Measurements from ENCODE around the gene NFKBIZ.
"Not testable (repeated sequence)": the region's sequence is repeated elsewhere in the genome, so short reads cannot be mapped to it uniquely, and the experiment has no call there.

DNA sequence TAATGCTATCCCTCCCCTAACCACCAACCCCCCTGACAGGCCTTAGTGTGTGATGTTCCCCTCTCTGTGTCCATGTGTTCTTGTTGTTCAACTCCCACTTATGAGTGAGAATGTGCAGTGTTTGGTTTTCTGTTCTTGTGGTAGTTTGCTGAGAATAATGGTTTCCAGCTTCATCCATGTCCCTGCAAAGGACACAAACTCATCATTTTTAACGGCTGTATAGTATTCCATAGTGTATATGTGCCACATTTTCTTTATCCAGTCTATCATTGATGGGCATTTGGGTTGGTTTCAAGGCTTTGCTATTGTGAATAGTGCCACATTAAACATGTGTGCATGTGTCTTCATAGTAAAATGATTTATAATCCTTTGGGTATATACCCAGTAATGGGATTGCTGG lies 56.3 kb downstream of the NFKBIZ start:
- TF ChIP-seq YY1 (IDR thresholded peaks at IDR 0.05; ENCODE audit: low read depth); POLR2AphosphoS5 (IDR thresholded peaks at IDR 0.05; ENCODE audit: low read depth, low read length); RFX5 (IDR thresholded peaks at IDR 0.05; ENCODE audit: low read length); NFIC (IDR thresholded peaks at IDR 0.05; ENCODE audit: borderline replicate concordance); EZH2phosphoT487 (IDR thresholded peaks at IDR 0.05; ENCODE audit: borderline replicate concordance, low read depth); MXI1 (IDR thresholded peaks at IDR 0.05; ENCODE audit: low read depth, low read length): not testable (repeated sequence)
- TF ChIP-seq, protein P1, sequence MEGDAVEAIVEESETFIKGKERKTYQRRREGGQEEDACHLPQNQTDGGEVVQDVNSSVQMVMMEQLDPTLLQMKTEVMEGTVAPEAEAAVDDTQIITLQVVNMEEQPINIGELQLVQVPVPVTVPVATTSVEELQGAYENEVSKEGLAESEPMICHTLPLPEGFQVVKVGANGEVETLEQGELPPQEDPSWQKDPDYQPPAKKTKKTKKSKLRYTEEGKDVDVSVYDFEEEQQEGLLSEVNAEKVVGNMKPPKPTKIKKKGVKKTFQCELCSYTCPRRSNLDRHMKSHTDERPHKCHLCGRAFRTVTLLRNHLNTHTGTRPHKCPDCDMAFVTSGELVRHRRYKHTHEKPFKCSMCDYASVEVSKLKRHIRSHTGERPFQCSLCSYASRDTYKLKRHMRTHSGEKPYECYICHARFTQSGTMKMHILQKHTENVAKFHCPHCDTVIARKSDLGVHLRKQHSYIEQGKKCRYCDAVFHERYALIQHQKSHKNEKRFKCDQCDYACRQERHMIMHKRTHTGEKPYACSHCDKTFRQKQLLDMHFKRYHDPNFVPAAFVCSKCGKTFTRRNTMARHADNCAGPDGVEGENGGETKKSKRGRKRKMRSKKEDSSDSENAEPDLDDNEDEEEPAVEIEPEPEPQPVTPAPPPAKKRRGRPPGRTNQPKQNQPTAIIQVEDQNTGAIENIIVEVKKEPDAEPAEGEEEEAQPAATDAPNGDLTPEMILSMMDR (IDR thresholded peaks at IDR 0.05), result not testable (repeated sequence)
- TF ChIP-seq, protein P2, sequence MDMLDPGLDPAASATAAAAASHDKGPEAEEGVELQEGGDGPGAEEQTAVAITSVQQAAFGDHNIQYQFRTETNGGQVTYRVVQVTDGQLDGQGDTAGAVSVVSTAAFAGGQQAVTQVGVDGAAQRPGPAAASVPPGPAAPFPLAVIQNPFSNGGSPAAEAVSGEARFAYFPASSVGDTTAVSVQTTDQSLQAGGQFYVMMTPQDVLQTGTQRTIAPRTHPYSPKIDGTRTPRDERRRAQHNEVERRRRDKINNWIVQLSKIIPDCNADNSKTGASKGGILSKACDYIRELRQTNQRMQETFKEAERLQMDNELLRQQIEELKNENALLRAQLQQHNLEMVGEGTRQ (IDR thresholded peaks at IDR 0.05; ENCODE audit: borderline replicate concordance, low read depth, low read length), result not testable (repeated sequence)
- TF ChIP-seq, protein P3, sequence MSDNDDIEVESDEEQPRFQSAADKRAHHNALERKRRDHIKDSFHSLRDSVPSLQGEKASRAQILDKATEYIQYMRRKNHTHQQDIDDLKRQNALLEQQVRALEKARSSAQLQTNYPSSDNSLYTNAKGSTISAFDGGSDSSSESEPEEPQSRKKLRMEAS (IDR thresholded peaks at IDR 0.05; ENCODE audit: low read depth), result not testable (repeated sequence)

Measured in SK-N-SH (cell line).